RPMI8226 (cell line): ENCODE measurements around the gene AMMECR1.
"Not testable (repeated sequence)": the region's sequence is repeated elsewhere in the genome, so short reads cannot be mapped to it uniquely, and the experiment has no call there.

Source experiments
- DNase-seq: peaks from one replicate; pipeline ENCODE4 v3.0.0-alpha.2; 2015

Gene AMMECR1

DNA sequence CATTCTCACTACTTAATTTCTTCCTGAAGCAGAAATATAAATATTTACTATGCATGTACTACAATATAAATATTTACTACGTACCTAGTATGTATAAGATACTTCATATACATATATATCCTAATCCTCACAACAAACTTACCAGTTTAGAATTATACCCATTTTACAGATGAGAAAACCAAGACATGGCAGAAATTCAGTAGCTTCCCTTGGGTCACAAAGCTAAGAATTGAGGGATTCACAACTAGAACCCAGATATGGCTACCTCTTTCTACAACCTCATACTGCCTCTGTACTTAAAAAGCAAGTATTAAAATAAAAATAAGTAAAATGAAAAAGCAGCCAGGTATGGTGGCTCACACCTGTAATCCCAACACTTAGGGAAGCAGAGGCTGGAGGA is 65.9 kb downstream of the AMMECR1 start:
- DNase-seq: no peak

- no peak for DNase-seq
These were observed 66.4 kb downstream of the AMMECR1 start for GRCh38 chrX:110251526-110251925.

- DNase-seq: no peak
These were observed 67.0 kb downstream of the AMMECR1 start for GRCh38 chrX:110250847-110251246.

DNA sequence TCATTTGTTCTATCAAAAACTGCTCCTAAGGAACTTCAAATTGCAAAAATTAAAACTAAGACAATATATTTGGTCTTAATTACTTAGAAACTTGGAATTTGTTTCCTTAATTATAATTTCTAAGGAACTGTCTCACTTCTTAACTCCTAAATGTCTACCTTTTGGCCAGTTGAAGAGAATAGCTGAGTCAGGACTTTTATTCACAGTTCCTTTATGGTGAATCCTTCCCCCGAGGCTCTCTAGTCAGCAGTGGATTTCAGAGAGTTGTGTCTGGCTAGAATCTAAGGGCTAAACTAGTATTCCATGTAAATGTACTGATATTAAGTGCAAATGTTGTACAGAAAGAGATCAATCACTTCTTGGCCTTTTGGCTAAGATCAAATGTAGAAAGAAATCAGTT is 69.3 kb downstream of the AMMECR1 start:
- no peak for DNase-seq

- DNase-seq: no peak
These were observed 72.9 kb downstream of the AMMECR1 start for GRCh38 chrX:110245011-110245410.

DNA sequence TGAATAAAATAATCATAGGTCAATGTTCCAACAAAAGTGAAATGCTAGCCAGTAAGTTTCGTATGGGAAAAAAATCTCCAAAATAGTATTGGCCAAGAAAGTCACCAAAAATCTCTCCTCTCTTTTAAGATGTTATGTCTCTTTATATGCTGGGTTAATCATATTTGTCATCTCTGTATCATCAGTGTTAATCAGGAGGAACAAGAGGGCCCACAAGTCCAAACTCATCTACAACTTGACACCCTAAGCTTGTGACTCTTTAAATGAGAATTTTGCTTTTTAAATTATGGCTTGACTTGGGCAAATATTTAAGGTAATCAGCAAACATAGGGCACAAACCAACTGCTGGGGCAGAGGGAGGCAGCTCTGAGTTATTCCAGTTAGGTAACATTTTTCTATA is 75.5 kb downstream of the AMMECR1 start:
- DNase-seq: no peak

- no peak for DNase-seq
These were observed 76.1 kb downstream of the AMMECR1 start for GRCh38 chrX:110241816-110242215.

DNA sequence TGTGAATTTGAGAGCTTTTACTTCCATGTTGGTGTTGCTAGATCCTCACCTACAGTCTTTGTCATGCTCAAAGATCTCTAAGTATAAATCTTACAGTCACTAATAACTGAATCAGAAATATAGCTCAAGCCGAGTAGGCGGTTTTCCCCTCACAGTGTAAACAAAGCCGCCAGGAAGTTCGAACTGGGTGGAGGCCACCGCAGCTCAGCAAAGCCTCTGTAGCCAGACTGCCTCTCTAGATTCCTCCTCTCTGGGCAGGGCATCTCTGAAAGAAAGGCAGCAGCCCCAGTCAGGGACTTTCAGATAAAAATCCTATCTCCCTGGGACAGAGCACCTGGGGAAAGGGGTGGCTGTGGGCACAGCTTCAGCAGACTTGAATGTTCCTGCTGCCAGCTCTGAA is 79.6 kb downstream of the AMMECR1 start:
- not testable (repeated sequence) for DNase-seq

DNA sequence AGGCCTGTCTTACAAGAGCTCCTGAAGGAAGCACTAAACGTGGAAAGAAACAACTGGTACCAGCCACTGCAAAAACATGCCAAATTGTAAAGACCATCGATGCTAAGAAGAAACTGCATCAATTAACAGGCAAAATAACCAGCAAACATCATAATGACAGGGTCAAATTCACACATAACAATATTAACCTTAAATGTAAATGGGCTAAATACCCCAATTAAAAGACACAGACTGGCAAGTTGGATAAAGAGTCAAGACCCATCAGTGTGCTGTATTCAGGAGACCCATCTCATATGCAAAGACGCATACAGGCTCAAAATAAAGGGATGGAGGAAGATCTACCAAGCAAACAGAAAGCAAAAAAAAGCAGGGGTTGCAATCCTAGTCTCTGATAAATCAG is 86.4 kb downstream of the AMMECR1 start:
- DNase-seq: not testable (repeated sequence)

GRCh38 chrX:110229497-110230111 is 88.3 kb downstream of the AMMECR1 start:
- not testable (repeated sequence) for DNase-seq

DNA sequence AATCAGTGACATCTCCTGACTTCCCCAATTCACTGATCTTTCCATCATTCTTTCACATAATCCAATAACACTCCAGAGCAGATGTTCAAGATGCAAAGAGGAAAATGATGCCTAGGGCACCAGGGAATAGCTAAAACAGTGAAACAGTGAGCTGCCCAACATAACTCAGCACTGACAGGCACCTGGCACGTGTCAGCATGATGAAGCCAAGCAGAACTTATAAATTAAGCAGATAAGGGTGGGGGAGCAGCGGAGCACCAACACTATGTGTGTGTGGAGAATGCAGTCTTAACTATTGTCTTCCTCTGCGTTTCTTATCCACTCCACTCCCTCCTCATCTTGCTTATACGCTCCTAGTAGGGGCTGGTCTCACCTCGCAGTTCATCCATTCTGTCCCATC is 89.4 kb downstream of the AMMECR1 start:
- no peak for DNase-seq

GRCh38 chrX:110226931-110227330 is 91.0 kb downstream of the AMMECR1 start:
- no peak for DNase-seq

DNA sequence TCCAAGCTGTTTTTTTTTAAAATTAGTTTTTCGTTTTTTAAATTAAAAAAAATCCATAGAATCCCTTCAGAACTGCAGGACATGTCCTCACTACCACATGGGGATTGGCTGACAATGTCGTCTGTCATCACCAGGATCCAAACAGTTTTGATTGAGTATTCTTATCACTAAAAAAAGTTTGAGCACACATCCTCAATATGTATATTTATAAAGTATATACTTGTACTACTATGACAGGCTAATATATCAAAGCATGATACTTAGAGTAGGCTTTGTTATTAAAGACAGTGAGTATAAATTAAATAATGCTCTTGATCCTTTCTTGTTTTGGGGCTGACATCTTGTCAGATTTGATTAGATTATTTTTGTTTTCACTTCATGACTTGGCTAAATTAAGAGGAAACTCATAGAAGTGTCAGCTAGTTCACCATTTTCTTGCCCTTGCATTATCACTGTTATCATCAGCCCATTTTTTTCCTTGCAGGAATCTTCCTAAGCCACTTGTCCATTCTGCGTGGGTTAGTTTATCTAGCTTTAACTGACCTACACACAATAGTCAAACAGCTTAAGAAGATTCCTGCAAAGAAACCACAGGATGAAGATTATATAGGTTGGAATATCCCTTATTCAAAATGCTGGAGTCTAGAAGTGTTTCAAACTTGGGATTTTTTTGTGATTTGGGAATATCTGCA is 92.8 kb downstream of the AMMECR1 start:
- DNase-seq: no peak

GRCh38 chrX:110222497-110223257 is 95.2 kb downstream of the AMMECR1 start:
- no peak for DNase-seq

DNA sequence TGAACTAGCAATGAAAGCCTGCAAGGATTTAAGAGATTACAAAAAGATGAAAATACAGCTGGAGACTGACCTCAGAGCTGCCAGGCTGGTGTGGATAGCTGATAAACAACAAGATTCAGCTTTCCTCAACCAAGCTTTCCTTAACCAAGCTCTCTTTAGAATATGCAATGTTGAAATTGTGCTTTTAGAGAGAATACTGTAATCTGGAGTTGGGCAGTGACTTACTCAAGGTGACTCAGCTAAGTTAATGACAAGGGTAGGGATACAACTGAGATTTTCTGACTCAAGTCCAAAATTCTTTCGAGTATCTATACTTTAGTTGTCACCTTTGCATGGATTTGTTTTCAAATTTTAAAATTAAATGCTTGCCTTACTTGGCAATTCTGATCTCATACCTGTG is 98.0 kb downstream of the AMMECR1 start:
- no peak for DNase-seq

- DNase-seq: no peak
These were observed 99.3 kb downstream of the AMMECR1 start for GRCh38 chrX:110218591-110218990.

DNA sequence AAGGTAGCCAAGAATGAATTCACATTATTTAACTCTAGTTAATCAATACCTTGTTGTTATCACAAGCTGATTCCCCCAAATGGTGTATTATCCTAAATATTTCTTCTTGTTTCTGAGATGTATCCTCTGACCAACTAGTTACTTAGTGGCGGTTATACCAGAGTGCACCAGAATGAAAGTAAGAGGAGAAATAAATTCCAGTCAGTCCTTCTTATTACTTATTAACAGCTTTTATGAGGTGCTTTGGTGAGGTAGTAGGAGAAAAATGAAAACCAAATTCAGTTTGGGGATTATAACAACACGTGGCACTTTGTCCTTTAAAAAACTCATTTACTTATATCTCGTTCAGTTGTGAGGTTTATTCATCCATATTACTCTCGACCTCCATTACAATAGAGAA is 101.9 kb downstream of the AMMECR1 start:
- no peak for DNase-seq

GRCh38 chrX:110215411-110215810 is 102.5 kb downstream of the AMMECR1 start:
- DNase-seq: no peak

DNA sequence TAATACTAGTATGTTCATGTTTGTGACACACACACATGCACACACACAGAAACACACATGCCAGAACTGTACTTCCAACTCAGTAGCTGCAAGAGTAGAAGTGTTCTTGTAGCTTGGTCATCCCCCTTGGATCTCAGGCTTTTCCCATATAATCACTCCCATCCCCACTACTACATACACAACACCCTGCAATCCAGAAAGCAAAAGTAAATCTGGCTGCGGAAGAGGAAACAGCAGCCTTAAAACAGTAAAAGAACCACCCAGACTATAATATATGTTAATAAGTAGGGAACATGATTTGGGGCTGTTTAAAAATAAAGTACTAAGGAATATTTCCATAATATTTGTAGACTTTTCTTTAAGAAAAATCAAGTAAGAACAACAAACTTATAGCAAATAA is 103.2 kb downstream of the AMMECR1 start:
- DNase-seq: no peak

DNA sequence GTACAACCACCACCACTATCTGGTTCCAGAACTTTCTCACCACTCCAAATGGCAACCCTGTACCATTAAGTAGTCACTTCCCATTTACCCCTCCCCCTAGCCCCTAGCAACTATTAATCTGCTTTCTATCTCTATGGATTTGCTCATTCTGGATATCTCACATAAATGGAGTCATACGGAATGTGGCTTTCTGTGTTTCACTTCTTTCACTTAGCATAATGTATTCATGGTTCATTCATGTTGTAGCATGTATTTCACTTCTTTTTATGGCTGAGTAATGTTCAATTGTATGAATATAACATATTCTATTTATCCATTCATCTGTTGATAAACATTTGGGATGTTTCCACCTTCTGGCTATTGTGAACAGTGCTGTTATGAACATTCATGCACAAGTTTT is 104.7 kb downstream of the AMMECR1 start:
- no peak for DNase-seq

- DNase-seq: no peak
These were observed 105.6 kb downstream of the AMMECR1 start for GRCh38 chrX:110212299-110212698.

GRCh38 chrX:110211340-110211739 is 106.5 kb downstream of the AMMECR1 start:
- no peak for DNase-seq

DNA sequence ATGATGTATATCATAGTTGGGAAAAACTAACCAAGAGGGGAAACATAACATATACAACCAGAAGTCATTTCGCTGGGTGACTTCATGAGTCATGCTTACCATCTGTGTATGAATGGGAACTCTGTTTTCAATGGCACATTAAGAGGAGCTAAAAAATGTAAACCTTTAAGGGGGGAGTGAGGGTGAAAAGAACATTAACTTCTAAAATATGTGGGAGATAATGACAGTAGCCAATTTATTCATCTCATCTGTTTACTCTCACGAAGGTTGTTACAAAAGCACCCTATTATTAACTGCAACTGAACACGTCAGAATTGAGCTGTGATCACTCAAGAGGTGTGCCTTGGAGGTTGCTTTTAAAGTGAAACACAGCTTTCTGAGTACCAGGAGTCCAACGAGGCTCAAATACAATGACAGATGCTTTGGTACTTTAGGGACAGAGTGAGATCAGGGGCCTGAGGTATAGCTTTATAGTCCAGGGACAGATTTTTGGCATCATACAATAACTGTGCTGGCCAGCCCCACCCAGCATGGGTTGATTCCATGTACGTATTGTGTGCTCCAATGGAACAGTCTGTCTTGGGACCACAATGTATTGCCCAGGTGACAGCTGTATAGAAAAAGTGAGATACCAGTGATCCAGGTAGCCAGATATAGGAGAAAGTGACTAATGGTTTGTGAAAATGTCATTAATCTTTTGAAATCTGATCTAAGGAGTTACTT is 107.3 kb downstream of the AMMECR1 start:
- DNase-seq: no peak

- DNase-seq: no peak
These were observed 109.8 kb downstream of the AMMECR1 start for GRCh38 chrX:110208092-110208491.
